Stimulated activated CD4-positive, alpha-beta T cell treated with anti-CD3 and anti-CD28 coated beads, Interleukin-4, amount 100 ng/mL, for 1 hour (primary cell): Measurements from ENCODE around the gene OPCML.

Experiments
- DNase-seq: peaks from one replicate; pipeline ENCODE4 v3.0.0-alpha.2; 2020

OPCML gene

GRCh38 chr11:132821499-132821898 is 710.8 kb downstream of the OPCML start:
- no peak for DNase-seq

GRCh38 chr11:132821014-132821413 is 711.3 kb downstream of the OPCML start:
- DNase-seq, result no peak

DNA sequence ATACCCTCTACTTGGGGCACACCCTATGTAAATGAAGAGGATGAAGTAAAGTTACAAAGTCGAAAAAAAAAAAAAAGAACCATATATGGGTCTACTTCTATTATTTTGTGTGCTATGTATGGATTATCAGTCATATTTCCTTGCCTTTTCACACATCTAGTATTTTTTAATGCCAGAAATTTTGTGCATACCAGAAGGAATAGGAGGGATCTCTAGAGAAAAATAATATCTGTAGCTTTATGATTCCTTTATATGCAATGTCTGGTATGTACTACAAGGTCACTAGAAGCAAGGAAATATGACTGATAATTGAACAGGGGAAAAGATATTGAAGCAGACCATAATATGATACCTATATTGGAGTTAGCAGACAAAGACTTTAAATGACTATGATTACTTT is 713.4 kb downstream of the OPCML start:
- DNase-seq, result no peak

DNA sequence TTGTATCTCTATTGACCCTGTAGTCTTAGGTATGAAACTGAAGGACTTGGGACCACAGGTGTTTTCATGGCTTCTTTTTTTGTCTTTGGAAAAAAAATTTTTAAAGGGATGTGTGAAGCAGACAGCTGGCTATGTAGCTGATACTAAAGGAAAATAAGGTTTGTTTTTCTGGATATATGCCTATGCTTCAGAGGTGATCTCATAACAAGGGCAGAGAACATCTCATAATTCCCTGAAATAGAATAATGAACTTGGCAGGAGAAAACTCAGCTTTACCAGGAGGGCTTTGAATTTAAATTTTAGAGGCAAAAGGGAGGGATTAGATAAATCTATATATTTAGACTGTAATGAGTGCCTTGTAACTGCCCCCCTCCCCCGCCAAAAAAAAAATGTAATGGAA is 714.9 kb downstream of the OPCML start:
- no peak for DNase-seq

- no peak for DNase-seq
These were observed 717.9 kb downstream of the OPCML start for GRCh38 chr11:132814410-132814809.

- DNase-seq, result no peak
These were observed 720.7 kb downstream of the OPCML start for GRCh38 chr11:132811649-132812048.

DNA sequence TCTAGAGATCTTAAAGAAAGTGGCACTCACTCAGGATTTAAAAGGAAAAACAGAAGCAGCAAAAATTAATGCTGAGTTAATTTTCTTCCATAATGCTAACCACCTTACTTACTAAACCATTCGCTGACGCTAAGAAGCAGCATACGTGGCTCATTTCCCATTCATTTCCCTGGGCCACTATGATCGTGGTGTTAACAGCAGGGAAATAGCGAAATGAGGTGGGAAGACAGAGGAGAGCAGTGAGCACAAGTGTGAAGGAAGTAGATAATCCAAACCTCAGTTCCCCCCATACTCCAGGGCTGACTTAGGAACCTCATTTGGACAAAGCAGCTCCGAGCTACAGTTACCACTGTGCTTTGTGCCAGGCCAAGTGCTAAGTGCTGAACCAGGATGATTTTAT is 723.2 kb downstream of the OPCML start:
- DNase-seq, result no peak

- no peak for DNase-seq
These were observed 728.0 kb downstream of the OPCML start for GRCh38 chr11:132804258-132804657.

DNA sequence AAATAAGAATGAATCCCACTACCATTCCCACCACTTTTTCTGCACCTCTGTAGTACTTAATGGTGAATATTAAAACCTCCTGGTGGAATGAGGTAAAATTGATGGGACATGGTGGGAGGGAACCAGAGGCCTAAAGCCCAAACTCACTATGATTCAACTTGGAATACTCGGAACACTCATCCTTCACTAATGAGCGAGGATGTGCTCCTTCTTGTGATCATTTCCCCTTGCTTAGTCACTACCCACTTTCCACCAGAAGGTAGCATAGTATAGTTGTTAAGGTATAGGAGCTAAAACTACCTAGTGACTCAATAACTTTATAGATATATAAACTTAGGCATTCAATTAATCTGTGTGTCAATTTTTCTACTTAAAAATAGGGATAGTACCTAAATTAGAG is 728.9 kb downstream of the OPCML start:
- DNase-seq, result no peak

- DNase-seq, result no peak
These were observed 729.4 kb downstream of the OPCML start for GRCh38 chr11:132802947-132803346.

- no peak for DNase-seq
These were observed 738.5 kb downstream of the OPCML start for GRCh38 chr11:132793831-132794230.

DNA sequence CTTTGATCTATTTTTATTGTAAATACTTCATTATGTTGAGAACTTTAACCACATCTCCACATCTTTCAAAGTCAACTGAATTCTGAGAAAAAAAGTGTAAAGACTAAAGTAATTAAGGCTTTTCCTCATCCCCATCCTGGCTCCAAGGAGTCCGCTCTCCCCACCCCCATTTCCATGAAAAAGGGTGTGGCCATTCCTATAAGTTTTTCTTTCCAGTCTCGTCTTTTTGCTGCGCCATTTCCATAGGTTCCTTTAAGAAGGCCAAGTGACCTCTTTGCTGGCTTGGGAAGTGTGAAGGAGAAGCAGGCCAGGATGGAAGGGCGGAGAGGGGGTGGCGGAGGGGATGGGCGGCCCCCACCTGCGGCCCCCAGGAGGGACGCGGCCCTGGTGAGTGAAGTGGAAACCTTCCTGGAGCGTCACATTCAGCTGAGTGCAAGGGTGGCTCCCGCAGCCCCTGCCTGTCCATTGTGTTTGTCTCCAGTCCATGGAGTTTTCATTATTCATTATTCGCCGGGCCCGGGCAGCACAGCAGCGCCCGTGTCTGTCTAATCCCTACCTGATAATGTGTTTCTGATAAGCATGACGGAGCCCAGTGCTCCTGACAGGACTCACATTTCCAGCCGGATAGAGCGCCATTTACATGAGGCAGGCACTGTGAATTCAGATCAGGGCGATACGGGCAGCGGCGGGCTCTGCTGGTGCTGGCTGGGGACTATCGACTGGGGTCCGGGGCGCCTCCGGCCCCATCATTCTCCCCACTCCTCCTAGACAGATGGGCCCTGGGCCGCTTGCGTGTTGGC is 739.8 kb downstream of the OPCML start:
- DNase-seq, result no peak

- no peak for DNase-seq
These were observed 741.3 kb downstream of the OPCML start for GRCh38 chr11:132790971-132791370.

DNA sequence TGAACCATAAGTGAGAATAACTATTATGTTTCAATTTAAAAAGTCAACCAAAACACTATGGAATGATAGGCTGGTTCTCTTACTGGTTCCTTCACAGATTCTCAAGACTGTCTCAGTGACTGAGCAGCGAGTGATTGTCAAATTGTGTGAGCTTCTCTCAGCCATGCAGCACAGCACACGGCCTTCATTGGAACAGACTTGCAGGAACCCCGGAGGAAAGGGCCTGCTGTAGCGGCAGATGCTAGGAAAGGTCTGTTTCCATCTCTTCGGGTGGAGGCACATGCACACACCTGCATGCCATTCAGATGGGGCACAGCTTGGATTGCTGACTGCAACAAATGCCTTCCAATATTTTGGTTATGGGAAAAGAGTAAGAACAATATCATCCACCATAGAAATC is 741.8 kb downstream of the OPCML start:
- no peak for DNase-seq

DNA sequence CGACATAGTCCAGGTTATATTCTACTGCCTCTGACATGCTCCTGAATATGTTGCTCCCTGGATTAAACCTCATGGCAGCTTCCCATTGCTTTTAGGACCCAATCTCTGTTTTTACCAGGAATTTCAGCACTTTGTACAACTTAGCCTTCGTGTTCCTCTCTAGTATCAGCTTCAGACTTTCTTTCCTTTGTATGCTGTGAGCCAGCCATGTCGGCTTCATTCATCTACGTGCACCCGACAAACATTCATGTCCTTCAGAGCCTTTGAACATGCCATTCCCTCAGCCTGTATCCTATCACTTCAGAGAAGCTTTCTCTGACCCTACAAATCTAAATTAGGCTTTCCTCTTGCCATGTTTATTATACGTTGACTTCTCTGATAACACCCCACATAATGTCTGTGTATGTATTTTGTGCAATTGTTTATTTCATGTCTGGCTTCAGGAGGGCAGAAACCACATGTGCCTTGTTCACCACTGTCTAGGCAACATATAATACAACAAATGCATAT is 743.4 kb downstream of the OPCML start:
- DNase-seq, result no peak

DNA sequence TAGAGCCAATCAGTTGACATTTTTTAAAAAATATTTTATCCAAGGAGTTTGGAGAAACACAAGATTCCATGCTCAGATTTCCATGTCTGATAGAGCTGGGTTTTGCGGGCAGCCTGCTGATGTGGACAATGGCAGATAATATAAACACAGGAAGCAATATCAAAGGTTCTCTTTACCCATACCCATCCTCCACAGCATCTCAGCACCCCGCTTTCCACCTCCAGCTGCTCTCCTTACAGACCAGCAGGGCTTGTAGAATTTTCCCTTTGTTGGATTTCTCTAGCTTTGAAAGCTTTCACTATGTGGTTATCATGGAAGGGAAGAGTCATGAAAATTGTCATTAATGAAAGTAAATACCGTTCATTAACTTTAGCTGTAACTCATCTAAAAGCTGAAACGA is 746.4 kb downstream of the OPCML start:
- DNase-seq, result no peak

GRCh38 chr11:132784441-132784840 is 747.9 kb downstream of the OPCML start:
- no peak for DNase-seq

DNA sequence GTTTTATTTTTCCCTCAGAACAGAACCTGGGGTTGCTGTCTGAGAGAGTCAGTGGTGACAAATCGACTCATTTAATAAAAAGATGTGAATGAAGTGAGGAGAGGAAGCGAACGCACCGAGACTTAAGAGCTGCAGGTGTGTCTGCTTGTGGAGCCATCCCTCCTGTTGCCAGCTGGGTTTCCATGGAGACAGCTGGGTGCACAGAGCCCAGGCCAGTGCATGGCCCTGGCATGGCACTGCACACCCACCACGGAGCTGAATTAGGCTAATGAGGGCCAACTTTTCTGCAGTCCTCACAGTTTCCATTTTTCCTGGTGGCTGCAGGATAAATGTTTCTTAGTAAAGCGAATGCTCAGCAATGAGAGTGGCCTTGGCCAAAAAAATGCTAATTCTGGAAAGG is 750.2 kb downstream of the OPCML start:
- no peak for DNase-seq

DNA sequence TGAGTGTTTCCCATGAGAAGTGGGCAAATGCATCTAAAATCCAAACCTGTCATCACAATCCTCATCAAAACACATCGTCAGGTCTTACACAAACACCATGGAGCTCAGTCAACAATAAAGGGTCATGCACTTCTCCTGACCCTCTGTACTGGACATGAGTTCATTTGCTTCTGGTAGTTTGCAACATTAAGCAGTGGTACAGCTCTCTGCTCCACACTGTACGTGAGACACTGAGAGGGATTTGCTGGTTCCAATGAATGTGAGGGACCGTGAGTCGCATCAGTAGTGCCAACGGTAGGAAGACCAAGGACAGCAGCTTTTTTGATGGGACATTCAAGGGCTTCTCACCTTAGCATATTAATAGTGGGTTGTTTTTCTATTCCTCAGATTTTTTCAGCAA is 752.3 kb downstream of the OPCML start:
- no peak for DNase-seq

DNA sequence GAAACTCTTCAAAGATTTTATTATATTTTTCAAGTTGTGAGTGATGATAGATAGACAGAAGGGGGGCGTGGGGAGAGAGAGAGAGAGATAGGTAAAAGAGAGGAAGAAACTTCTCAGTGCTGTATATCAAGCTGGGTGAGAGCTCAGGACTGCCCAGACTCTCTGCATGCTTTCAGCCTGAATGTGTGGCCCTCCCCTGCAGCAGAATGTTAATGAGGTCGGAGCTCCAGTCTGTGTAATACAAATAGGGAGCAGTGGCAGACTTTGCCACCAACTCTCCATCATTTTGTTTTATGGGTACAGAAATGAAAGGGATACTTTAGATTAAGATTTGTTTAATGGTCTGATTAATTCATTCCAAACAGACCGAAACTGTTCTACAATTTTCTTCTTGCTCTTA is 752.8 kb downstream of the OPCML start:
- DNase-seq, result no peak

GRCh38 chr11:132777067-132777975 is 755.0 kb downstream of the OPCML start:
- no peak for DNase-seq

DNA sequence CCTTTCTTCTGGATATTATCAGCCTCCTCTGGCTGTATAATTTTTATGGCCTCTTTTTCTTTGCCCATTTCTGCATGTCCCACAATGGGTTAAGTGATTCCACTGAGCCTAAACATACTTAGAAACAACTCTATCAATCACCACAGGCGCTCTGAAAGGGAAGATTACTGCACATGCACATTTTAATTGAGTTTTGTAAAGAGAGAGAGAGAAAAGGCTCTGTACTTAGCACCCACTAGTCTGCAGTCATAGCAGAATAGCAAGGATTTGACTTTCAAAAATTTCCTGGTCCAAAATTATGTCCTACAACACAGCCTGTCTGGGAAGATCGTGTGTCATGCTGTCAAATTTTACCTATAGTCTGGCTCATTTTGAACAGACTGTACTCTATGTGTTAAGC is 758.5 kb downstream of the OPCML start:
- DNase-seq, result no peak

GRCh38 chr11:132772703-132773545 is 759.4 kb downstream of the OPCML start:
- no peak for DNase-seq
